BLaER1 treated with 17β-estradiol and CSF1 and Interleukin-3, amounts not matched to agents 10 nM and 100 nM (cell line): ENCODE data around the gene GPR158.

Experiments
- H3K27ac ChIP-seq, 11 experiments: shearing (Covaris generic); formaldehyde crosslinking; 2 replicates each; pipeline ENCODE4 v1.8.1; 2022
- H3K27me3 ChIP-seq, 11 experiments: shearing (Covaris generic); formaldehyde crosslinking; 2 replicates each; pipeline ENCODE4 v1.8.1; 2022
- H3K36me3 ChIP-seq, 11 experiments: shearing (Covaris generic); formaldehyde crosslinking; 2 replicates each; pipeline ENCODE4 v1.8.1; 2022
- H3K4me1 ChIP-seq, 10 experiments: shearing (Covaris generic); formaldehyde crosslinking; 2 replicates each; pipeline ENCODE4 v1.8.1; 2022
- H3K4me2 ChIP-seq, 11 experiments: shearing (Covaris generic); formaldehyde crosslinking; 2 replicates each; pipeline ENCODE4 v1.8.1; 2022
- H3K4me3 ChIP-seq, 10 experiments: shearing (Covaris generic); formaldehyde crosslinking; 2 replicates each; pipeline ENCODE4 v1.8.1; 2022
- H3K9ac ChIP-seq, 11 experiments: shearing (Covaris generic); formaldehyde crosslinking; 2 replicates each; pipeline ENCODE4 v1.8.1; 2022
- H3K9me3 ChIP-seq, 11 experiments: shearing (Covaris generic); formaldehyde crosslinking; replicated peaks in 1 of 11; 2 replicates each; pipeline ENCODE4 v1.8.1; 2022
- H4K20me1 ChIP-seq, 11 experiments: shearing (Covaris generic); formaldehyde crosslinking; 2 replicates each; pipeline ENCODE4 v1.8.1; 2022
- Cebpa-rat ChIP-seq, 11 experiments: shearing (Covaris generic); IDR thresholded peaks; 2 replicates each; pipeline ENCODE4 v1.8.1; 2022

The GPR158 gene

GRCh38 chr10:25651534-25651933 lies 476.7 kb downstream of the GPR158 start:
- Histone ChIP-seq H3K36me3 (no peaks in the 10 kb centered on the region), H3K27ac (no peak overlapping the region), H3K4me1 (no peaks in the 10 kb centered on the region), H3K4me2 (no peak overlapping the region), H3K27me3 (no peaks in the 10 kb centered on the region), H3K9me3 (0 out of 22 replicates have a peak, but pooled peaks cover 0 to 3% (median 0%) of the 10 kb centered on the region in 11 experiments), H4K20me1 (no peaks in the 10 kb centered on the region), H3K9ac (no peak overlapping the region), H3K4me3 (no peak overlapping the region)
- TF ChIP-seq Cebpa-rat (IDR thresholded peaks at IDR 0.05) = no peak
